KMS-11 (cell line): ENCODE data around the gene LAMB2.
A peak's percentile ranks its signal among the peaks of the same experiment; 100 is the strongest.

Experiments used
- H2AFZ ChIP-seq: fragments of 200-600 bp; sonication (generic); 2 replicates; pipeline ENCODE4 v1.6.1; 2016; ENCODE audit warnings: antibody characterized with exemption, mixed run types, low read depth
- H3K27ac ChIP-seq: fragments of 200-600 bp; sonication (generic); 2 replicates; pipeline ENCODE4 v1.6.1; 2016; ENCODE audit warnings: mild to moderate bottlenecking, mixed run types
- H3K27me3 ChIP-seq: fragments of 200-600 bp; sonication (generic); 2 replicates; pipeline ENCODE4 v1.6.1; 2017; ENCODE audit warnings: mild to moderate bottlenecking, low read depth, mixed run types, moderate library complexity; ENCODE audit not compliant: insufficient read depth
- H3K36me3 ChIP-seq: fragments of 200-600 bp; sonication (generic); 2 replicates; pipeline ENCODE4 v1.6.1; 2017; ENCODE audit warnings: mild to moderate bottlenecking, mixed run types; ENCODE audit not compliant: insufficient read depth
- H3K4me1 ChIP-seq: fragments of 200-600 bp; sonication (generic); 2 replicates; pipeline ENCODE4 v1.6.1; 2016; ENCODE audit warnings: mild to moderate bottlenecking, low read depth, mixed run types; ENCODE audit not compliant: poor library complexity, severe bottlenecking
- H3K4me2 ChIP-seq: fragments of 200-600 bp; sonication (generic); 2 replicates; pipeline ENCODE4 v1.7.0; 2016; ENCODE audit warnings: mild to moderate bottlenecking, mixed run types
- H3K4me3 ChIP-seq: fragments of 200-600 bp; sonication (generic); IDR thresholded peaks from 2 replicates; pipeline ENCODE4 v1.6.1; 2017; ENCODE audit warnings: low read depth, low read length, mixed read lengths; ENCODE audit not compliant: insufficient read depth
- H3K79me2 ChIP-seq: fragments of 200-600 bp; sonication (generic); 2 replicates; pipeline ENCODE4 v1.6.1; 2016; ENCODE audit warnings: low read depth, mixed run types; ENCODE audit not compliant: insufficient read depth
- H3K9ac ChIP-seq: fragments of 200-600 bp; sonication (generic); 2 replicates; pipeline ENCODE4 v1.6.1; 2016; ENCODE audit warnings: mild to moderate bottlenecking, mixed run types
- H4K20me1 ChIP-seq: fragments of 200-600 bp; sonication (generic); 2 replicates; pipeline ENCODE4 v1.6.1; 2016; ENCODE audit warnings: mild to moderate bottlenecking, mixed run types; ENCODE audit not compliant: insufficient read depth
- CTCF ChIP-seq: fragments of 200-600 bp; sonication (generic); conservative IDR thresholded peaks from 2 replicates; pipeline ENCODE4 v1.6.1; 2017; ENCODE audit warnings: low read depth, mild to moderate bottlenecking, antibody characterized with exemption, low read length, moderate library complexity, mixed read lengths

LAMB2 gene

DNA sequence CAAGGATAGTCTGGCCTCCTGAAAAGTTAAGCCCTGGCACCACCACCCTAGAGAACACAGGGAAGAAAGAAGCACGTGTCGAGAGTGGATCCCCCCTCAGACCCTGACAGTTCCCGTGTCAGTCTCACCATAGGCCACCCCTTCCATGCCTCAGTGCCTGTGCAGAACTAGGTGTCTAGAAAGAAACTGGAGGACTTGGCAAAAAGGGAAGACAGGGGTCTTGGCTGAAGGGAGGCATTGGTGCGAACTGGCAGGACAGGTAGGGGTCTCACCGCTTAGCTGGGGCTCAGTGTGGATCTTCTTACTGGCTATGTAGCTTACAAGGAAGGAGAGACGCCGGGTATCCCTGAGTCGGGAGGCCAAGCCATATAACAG lies 28.8 kb downstream of the LAMB2 start:
- Histone ChIP-seq H3K4me2 (peak overlapping the region; percentile 67; the same call in 1 of the 2 replicates), H3K27ac (peak overlapping the region; percentile 42; the same call in 1 of the 2 replicates), H3K9ac (peak overlapping the region; percentile 81), H3K4me1 (no peaks in the 10 kb centered on the region), H3K79me2 (no peaks in the 10 kb centered on the region), H3K4me3 (peak overlapping the region; percentile 37), H4K20me1 (no peaks in the 10 kb centered on the region), H3K36me3 (no peaks in the 10 kb centered on the region), H2AFZ (peak overlapping the region; percentile 89), H3K27me3 (no peaks in the 10 kb centered on the region)
- TF ChIP-seq CTCF, result no peak

DNA sequence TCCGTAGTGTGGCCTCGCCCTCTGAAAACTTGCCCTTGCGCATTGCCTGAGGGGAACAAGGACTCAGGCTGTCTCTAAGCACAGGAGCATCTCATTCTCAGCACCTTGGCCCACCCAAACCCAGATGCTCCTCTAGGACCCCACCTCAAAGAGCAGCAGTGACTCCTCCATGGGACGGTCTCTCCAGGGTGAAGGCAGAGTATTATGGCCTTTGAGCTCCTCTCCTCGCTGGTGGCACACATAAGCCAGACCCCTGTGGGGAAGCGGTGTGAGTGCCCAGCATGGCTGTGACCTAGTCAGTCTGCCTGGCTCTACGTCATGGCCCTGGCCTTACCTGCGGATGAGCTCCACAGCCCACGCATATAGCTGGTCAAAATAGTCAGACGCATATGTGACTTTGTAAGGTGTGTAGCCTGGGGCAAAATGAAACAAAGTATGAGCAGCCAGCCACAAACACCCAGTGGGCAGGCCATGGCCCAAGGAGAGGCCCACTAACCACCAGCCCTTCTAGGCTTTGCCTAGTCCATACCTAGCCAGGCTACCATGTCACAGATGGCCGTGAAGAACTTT lies 32.7 kb downstream of the LAMB2 start:
- no peak overlapping the region for H3K4me3 ChIP-seq
- H3K9ac ChIP-seq, result no peak overlapping the region
- H3K79me2 ChIP-seq, result no peaks in the 10 kb centered on the region
- H3K4me2 ChIP-seq, result no peak overlapping the region
- H2AFZ ChIP-seq, result no peak overlapping the region
- no peak for TF ChIP-seq CTCF
- no peaks in the 10 kb centered on the region for H3K36me3 ChIP-seq
- H4K20me1 ChIP-seq, result no peaks in the 10 kb centered on the region
- no peaks in the 10 kb centered on the region for H3K27me3 ChIP-seq
- H3K27ac ChIP-seq, result no peak overlapping the region
- no peaks in the 10 kb centered on the region for H3K4me1 ChIP-seq

- H3K9ac ChIP-seq, result no peak overlapping the region
- H4K20me1 ChIP-seq, result no peaks in the 10 kb centered on the region
- H3K27ac ChIP-seq, result no peak overlapping the region
- H3K4me1 ChIP-seq, result no peaks in the 10 kb centered on the region
- H3K27me3 ChIP-seq, result no peaks in the 10 kb centered on the region
- H3K79me2 ChIP-seq, result no peaks in the 10 kb centered on the region
- H2AFZ ChIP-seq, result no peak overlapping the region
- no peak overlapping the region for H3K4me2 ChIP-seq
- no peaks in the 10 kb centered on the region for H3K36me3 ChIP-seq
- no peak for TF ChIP-seq CTCF
- no peak overlapping the region for H3K4me3 ChIP-seq
These were observed 33.8 kb downstream of the LAMB2 start for GRCh38 chr3:49098910-49099630.

- H3K27me3 ChIP-seq, result no peaks in the 10 kb centered on the region
- no peaks in the 10 kb centered on the region for H4K20me1 ChIP-seq
- H3K27ac ChIP-seq, result no peak overlapping the region
- H2AFZ ChIP-seq, result no peak overlapping the region
- no peak overlapping the region for H3K4me3 ChIP-seq
- no peaks in the 10 kb centered on the region for H3K36me3 ChIP-seq
- no peak for TF ChIP-seq CTCF
- H3K4me1 ChIP-seq, result no peaks in the 10 kb centered on the region
- no peaks in the 10 kb centered on the region for H3K79me2 ChIP-seq
- H3K4me2 ChIP-seq, result no peak overlapping the region
- no peak overlapping the region for H3K9ac ChIP-seq
These were observed 34.4 kb downstream of the LAMB2 start for GRCh38 chr3:49098429-49098828.
